ENCODE data around the gene NNMT.

GRCh38 chr11:114302663-114303062, 6.5 kb downstream of the NNMT start:
- TF ChIP-seq CTCF (conservative IDR thresholded peaks at IDR 0.05; ENCODE audit: low read length) = no peak
- no peak for TF ChIP-seq EZH2phosphoT487 (IDR thresholded peaks at IDR 0.05; ENCODE audit: borderline replicate concordance, low read depth, low read length)
